PC-3 (cell line): ENCODE data around the gene RAB26.

Experiments used
- CTCF ChIP-seq: fragments of 300-600 bp; sonication (generic); conservative IDR thresholded peaks from 2 replicates; pipeline ENCODE4 v1.5.1; 2017; ENCODE audit warnings: antibody characterized with exemption, low read depth, mild to moderate bottlenecking, low read length
- EZH2phosphoT487 ChIP-seq: fragments of 300-600 bp; sonication (generic); IDR thresholded peaks from 2 replicates; pipeline ENCODE4 v1.6.1; 2018; ENCODE audit warnings: mild to moderate bottlenecking, antibody characterized with exemption, low read length, borderline replicate concordance

DNA sequence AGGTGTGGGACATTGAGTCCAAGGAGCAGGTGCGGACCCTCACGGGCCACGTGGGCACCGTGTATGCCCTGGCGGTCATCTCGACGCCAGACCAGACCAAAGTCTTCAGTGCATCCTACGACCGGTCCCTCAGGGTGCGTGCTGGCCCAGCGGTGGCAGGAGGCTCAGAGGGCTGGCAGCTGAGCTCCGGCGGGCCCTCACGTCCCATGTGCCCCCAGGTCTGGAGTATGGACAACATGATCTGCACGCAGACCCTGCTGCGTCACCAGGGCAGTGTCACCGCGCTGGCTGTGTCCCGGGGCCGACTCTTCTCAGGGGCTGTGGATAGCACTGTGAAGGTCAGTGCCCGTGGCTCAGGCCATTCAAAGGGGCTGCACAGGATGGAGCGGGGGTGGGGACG lies 27.6 kb downstream of the RAB26 start:
- TF ChIP-seq CTCF (no peak), EZH2phosphoT487 (no peak)
